H1 (cell line): ENCODE data around the gene SGK2. TPM values are rescaled to one million over a fixed set of nuclear protein-coding genes. Genes with fewer than 3 reads are reported as not detected.

Source experiments
- NRF1 ChIP-seq: IDR thresholded peaks from 2 replicates; pipeline ENCODE4 v1.6.1; 2011; ENCODE audit warnings: mild to moderate bottlenecking, low read depth, low read length, improper control_type of control experiment
- polyA plus RNA-seq, 7 experiments: library from polyadenylated mRNA; depleted of rRNA in 3 of 7; stranded (reverse) in 5 of 7; unstranded in 2 of 7; fragments of >200 nt in 5 of 7; fragments of 200-250 nt in 2 of 7; gene quantifications; 1 replicate in 5 of 7; 2 replicates in 1 of 7; 4 replicates in 1 of 7; pipeline versions ENCODE4 v1.2.1 to v1.2.3, GENCODE V29; 2011 to 2013; ENCODE audit warnings: missing spikeins in 2 of 7, mixed read lengths in 2 of 7
- total RNA-seq: library from RNA; stranded (reverse); fragmentation: NEBNext Ultra II Directional; extraction: Animal tissue kit (Norgen Biotek cat#: 25700); gene quantifications from 2 replicates; pipeline ENCODE4 v1.2.1, GENCODE V29; 2021
- TF ChIP-seq, protein P1 (sequence below): fragments of 300-600 bp; sonication (generic); IDR thresholded peaks from 2 replicates; pipeline ENCODE4 v1.7.1; 2012; ENCODE audit warnings: low read length, moderate library complexity, mild to moderate bottlenecking, inconsistent platforms; ENCODE audit not compliant: insufficient replicate concordance

The SGK2 gene
- total and polyA plus RNA-seq, 2 of the 8 experiments (the other 6 are each of a cell fraction or from before 2014, with no cell fraction given), result 0.21 TPM; not detected in 1

DNA sequence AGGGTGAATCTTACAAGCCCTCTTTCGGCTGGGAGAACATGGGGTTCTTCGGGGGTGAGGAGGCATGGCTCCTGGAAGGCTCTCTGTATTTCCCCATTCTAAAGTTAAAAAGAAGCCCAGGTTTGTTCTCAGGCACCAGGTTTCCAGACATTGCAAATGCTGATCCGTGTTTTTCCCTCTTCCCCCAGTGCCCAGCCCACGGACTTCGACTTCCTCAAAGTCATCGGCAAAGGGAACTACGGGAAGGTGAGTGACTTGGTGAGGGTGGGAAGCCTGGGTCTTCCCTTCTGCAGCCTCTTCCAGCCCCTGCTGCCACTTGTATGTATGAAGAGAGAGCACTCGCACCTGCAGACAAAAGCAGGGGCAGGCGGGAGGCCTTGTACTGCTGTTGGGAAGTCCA, 8.7 kb downstream of the SGK2 start (continued):
- TF ChIP-seq, protein P1, sequence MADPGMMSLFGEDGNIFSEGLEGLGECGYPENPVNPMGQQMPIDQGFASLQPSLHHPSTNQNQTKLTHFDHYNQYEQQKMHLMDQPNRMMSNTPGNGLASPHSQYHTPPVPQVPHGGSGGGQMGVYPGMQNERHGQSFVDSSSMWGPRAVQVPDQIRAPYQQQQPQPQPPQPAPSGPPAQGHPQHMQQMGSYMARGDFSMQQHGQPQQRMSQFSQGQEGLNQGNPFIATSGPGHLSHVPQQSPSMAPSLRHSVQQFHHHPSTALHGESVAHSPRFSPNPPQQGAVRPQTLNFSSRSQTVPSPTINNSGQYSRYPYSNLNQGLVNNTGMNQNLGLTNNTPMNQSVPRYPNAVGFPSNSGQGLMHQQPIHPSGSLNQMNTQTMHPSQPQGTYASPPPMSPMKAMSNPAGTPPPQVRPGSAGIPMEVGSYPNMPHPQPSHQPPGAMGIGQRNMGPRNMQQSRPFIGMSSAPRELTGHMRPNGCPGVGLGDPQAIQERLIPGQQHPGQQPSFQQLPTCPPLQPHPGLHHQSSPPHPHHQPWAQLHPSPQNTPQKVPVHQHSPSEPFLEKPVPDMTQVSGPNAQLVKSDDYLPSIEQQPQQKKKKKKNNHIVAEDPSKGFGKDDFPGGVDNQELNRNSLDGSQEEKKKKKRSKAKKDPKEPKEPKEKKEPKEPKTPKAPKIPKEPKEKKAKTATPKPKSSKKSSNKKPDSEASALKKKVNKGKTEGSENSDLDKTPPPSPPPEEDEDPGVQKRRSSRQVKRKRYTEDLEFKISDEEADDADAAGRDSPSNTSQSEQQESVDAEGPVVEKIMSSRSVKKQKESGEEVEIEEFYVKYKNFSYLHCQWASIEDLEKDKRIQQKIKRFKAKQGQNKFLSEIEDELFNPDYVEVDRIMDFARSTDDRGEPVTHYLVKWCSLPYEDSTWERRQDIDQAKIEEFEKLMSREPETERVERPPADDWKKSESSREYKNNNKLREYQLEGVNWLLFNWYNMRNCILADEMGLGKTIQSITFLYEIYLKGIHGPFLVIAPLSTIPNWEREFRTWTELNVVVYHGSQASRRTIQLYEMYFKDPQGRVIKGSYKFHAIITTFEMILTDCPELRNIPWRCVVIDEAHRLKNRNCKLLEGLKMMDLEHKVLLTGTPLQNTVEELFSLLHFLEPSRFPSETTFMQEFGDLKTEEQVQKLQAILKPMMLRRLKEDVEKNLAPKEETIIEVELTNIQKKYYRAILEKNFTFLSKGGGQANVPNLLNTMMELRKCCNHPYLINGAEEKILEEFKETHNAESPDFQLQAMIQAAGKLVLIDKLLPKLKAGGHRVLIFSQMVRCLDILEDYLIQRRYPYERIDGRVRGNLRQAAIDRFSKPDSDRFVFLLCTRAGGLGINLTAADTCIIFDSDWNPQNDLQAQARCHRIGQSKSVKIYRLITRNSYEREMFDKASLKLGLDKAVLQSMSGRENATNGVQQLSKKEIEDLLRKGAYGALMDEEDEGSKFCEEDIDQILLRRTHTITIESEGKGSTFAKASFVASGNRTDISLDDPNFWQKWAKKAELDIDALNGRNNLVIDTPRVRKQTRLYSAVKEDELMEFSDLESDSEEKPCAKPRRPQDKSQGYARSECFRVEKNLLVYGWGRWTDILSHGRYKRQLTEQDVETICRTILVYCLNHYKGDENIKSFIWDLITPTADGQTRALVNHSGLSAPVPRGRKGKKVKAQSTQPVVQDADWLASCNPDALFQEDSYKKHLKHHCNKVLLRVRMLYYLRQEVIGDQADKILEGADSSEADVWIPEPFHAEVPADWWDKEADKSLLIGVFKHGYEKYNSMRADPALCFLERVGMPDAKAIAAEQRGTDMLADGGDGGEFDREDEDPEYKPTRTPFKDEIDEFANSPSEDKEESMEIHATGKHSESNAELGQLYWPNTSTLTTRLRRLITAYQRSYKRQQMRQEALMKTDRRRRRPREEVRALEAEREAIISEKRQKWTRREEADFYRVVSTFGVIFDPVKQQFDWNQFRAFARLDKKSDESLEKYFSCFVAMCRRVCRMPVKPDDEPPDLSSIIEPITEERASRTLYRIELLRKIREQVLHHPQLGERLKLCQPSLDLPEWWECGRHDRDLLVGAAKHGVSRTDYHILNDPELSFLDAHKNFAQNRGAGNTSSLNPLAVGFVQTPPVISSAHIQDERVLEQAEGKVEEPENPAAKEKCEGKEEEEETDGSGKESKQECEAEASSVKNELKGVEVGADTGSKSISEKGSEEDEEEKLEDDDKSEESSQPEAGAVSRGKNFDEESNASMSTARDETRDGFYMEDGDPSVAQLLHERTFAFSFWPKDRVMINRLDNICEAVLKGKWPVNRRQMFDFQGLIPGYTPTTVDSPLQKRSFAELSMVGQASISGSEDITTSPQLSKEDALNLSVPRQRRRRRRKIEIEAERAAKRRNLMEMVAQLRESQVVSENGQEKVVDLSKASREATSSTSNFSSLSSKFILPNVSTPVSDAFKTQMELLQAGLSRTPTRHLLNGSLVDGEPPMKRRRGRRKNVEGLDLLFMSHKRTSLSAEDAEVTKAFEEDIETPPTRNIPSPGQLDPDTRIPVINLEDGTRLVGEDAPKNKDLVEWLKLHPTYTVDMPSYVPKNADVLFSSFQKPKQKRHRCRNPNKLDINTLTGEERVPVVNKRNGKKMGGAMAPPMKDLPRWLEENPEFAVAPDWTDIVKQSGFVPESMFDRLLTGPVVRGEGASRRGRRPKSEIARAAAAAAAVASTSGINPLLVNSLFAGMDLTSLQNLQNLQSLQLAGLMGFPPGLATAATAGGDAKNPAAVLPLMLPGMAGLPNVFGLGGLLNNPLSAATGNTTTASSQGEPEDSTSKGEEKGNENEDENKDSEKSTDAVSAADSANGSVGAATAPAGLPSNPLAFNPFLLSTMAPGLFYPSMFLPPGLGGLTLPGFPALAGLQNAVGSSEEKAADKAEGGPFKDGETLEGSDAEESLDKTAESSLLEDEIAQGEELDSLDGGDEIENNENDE, result no peak
- TF ChIP-seq NRF1, result no peak
- TF ChIP-seq, all 59 proteins: peak for 0
